Measurements from ENCODE around the gene PLXNA1. TPM values are rescaled to one million over a fixed set of nuclear protein-coding genes. Genes with fewer than 3 reads are reported as not detected.

The PLXNA1 gene
- polyA plus RNA-seq, 3 donors = 31.8 to 33.4 (median 32.3) TPM

DNA sequence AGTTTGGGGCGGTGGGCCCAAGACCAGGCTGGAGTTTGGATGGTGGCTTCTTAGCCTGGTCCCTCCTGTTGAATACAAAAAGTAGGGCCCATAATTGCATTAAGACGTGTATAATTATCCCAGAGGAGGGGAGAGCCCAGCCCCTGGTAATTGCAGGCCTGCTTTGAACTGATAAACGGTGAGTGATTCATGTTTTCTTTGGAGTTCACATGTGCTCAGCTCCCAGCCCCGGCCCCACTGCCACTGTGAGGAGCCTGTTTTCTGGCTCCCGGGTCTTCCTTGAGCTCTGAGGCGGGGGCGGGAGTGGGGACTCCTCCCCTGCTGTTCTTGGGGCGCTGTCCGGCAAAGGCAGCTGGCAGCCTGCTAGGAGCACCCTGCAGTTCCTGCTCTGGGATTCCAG, 3.1 kb downstream of the PLXNA1 start:
- DNase-seq = no peak

DNA sequence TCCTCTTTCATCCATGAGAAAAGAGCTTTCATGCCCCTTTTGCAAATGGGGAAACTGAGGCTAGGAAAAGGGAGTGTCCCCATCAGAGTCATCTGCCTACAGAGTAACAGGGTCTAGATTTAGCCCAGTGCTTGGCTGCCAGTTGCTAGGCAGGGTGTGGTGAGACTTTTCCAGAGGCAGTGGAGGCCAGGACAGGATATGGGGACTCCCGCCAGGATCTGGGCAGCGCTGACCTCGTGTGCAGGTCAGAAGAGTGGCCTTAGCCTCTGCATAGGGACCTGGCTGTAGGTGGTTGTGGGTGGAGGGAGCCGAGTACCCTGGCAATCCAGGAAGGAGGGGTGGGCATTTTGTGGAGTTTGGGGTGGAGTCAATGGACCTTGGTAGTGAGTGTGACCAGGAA, 4.2 kb downstream of the PLXNA1 start:
- DNase-seq = no peak

DNA sequence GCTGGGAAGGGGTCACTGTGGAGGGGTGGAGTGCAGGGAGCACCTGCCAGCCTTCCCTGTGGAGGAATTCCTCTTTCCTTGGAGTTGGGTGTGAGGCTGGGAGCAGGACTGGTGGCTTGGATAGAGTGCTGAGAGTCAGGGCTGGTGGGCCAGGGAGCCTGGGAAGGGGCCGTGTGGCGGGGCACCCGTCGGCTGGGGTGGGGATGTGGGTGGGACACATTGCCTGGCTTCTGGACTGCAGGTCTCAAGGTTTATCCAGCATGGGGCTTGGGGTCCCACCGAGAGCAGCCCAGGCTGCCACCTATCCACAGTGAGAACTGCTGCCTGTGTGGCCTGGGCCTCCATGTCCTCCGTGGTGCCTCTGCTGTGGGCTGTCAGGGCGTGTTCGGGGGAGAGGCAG, 4.7 kb downstream of the PLXNA1 start:
- DNase-seq = no peak

DNA sequence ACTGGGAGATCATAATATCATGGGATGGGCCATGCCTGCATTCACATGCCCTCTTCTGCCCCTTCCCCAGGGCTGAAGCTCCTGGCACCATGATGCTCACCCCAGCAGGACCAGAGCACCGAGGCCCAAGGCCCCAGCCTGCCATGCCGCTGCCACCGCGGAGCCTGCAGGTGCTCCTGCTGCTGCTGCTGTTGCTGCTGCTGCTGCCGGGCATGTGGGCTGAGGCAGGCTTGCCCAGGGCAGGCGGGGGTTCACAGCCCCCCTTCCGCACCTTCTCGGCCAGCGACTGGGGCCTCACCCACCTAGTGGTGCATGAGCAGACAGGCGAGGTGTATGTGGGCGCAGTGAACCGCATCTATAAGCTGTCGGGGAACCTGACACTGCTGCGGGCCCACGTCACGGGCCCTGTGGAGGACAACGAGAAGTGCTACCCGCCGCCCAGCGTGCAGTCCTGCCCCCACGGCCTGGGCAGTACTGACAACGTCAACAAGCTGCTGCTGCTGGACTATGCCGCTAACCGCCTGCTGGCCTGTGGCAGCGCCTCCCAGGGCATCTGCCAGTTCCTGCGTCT, 5.6 kb downstream of the PLXNA1 start:
- DNase-seq = no peak

DNA sequence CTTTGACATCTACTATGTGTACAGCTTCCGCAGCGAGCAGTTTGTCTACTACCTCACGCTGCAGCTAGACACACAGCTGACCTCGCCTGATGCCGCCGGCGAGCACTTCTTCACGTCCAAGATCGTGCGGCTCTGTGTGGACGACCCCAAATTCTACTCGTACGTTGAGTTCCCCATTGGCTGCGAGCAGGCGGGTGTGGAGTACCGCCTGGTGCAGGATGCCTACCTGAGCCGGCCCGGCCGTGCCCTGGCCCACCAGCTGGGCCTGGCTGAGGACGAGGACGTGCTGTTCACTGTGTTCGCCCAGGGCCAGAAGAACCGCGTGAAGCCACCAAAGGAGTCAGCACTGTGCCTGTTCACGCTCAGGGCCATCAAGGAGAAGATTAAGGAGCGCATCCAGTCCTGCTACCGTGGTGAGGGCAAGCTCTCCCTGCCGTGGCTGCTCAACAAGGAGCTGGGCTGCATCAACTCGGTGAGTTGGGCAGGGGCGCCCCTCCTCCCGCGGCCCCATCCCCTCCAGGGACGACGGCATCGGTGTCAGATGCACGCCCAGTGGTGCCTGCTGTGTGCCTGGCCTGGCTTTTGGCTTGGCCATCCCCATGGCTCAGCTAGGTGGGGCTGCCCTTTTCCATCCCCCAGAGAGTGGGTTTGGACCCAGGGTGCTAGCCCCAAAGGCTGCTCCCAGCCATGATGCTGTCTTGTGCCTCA, 6.6 kb downstream of the PLXNA1 start:
- no peak for DNase-seq

DNA sequence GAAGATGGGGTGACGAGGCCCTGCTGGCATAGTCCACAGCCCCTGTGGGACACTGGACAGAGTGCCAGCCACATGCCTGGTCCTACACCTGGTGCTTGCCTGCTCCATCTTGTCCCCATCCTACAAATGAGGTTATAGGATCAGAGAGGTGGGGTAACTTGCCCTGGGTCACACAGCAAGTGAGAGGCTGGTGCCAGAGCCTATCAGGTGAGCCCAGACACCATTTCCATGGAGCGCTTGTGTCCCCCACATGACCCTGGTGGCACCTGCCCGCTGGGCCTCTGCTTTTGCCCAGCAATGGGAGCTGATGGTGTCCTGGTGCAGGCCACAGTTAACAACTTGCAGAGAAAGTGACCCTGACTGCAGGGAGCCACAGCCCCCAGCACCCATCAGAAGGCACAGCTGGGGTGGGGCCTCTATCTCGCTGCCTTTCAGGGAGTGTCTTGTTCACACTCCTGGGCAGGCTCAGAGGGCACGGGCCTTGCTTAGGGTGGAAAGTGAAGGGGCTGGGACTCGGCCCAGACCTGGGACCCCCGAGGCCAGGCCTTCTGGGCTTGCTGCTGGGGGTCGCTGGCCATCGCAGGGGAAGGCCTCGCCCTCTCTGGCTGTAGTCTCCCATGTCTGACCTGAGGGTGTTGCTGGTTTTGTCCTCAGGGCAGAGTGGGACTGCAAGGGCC, 7.2 kb downstream of the PLXNA1 start:
- no peak for DNase-seq

DNA sequence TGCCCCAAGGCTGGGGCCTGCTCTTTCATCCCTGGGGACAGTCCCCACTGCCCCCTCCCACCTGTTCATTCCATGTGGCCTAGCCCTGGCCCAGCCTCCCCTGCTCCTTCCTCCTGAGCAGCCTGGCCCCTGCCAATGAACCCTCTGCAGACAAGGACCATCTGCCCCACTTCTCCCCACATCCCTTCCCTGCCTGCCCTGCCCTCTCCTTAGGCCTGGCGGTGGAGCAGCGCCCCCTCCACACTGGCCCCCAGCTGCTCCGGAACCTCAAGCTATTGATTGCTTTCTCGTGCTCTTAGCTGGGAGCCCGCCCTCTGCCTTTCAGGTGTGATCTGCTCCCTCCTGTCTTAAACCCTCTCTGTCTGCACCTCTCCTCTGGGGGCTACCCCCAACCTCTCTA, 8.0 kb downstream of the PLXNA1 start:
- DNase-seq = no peak

DNA sequence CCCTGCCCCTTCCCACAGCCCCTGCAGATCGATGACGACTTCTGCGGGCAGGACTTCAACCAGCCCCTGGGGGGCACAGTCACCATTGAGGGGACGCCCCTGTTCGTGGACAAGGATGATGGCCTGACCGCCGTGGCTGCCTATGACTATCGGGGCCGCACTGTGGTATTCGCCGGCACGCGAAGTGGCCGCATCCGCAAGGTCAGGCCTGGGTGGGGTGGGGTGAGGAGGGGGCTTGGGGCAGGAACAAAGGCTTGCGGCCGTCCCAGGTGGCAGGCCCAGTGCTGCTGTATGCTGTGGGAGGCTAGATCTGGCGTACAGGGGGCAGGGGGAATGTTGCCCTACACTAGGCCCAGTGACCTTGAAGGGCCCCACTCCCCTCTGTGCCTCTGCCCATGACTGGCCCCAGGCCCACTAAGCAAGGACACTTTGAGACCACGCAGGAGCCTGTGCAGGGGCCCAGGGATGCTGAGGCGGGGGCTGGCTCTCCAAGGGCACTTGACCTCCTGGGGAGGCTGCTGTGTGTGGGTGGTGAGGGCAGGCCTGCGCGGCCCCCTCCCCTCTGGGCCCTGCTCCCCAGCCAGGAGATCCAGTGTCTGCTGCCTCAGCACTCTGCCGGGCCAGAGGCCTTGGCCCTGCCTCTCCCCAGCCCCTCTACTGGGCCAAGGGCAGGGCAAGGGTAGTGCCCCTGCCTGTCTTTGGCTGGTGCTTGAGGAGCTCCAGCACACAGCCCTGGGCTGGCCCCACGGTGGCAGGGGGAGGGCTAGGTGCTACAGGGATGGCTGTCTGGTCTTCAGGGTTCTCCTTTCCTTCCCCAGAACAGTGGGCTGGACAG, 8.7 kb downstream of the PLXNA1 start:
- DNase-seq = no peak

DNA sequence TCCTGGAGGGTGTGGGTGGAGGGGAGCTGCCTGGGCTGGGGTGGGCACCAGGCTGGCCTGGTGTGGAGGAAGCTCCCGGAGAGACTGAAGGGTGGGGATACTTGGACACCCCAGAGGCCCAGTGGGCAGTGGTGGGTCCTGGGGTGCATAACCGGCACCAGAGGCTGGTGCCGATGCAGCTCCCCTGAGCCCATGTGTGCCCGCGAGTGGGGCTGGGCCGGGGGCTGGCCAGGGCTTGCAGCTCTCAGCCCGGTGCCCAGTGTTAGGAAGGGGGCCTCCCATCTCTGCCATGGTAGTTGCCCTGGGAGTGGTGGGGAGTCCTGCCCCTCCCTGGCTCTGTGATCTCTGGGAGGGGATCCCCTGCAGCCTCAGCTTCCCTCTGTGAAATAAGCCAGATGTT, 9.3 kb downstream of the PLXNA1 start:
- no peak for DNase-seq

DNA sequence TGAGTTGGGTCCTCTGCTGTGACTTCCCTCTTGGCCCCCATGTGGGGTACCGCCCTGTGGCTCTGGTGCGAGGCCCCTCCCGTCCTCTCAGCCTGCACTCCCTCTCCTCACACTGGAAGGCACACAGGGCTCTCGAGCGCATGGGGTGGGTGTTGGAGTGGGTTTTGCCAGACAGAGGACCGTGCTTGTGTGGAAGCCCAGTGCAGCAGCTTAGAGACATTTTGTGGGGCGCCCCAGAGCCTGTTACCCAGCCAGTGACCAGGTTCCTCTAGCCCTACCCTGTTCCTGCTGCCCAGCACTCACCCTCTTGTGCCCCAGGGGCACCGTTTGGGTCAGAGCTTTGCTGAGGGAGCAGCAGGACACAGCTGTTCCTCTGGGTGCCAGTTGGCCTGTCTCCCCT, 9.9 kb downstream of the PLXNA1 start:
- DNase-seq = no peak

DNA sequence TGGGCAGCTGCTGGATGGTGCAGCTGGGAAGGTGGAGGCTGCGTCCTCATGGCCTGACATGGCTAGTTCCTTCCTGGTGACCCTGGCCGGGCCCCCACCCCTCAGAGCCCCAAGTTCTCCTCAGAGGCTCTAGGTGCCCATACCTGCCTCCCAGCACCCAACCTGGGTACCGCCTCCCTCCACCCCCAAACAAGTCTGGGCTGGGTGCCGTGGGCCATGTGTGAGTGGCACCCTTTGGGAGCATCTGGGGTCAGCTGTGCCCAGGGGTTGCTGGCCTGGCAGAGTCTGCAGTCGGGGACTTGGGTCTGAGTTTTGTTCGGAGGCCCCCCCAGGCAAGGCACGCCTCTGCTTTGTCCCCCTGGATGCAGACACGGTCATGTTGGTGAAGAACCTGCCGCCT, 10.5 kb downstream of the PLXNA1 start:
- DNase-seq = no peak

DNA sequence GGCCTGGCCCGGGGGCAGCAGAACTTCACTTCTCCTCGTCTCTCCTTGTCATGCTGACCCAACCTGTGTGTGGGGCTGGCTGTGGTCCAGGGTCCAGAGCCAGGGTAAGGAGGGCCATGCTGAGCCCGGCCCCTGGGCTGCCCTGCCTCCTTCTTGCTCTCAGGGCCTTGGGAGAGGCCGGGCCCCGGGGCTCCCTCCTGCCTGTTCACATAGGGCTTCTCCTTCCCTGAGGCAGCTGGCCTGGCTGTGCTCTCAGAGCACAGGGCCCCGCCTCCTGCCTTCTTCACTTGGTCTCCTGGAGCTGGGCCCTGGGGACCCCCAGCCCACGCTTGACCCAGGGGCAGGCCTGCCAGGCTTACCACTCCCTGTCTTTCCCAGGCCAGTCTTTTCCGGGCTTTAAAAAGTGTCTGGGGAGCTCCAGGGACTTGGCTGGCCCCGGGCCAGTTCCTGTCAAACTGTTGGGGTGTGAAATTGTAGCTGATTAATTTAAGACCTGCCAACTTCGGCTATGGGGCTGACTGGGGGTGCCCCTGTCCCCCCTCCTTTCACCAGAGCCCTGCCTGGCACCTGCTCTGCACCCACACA, 11.8 kb downstream of the PLXNA1 start:
- DNase-seq = no peak

DNA sequence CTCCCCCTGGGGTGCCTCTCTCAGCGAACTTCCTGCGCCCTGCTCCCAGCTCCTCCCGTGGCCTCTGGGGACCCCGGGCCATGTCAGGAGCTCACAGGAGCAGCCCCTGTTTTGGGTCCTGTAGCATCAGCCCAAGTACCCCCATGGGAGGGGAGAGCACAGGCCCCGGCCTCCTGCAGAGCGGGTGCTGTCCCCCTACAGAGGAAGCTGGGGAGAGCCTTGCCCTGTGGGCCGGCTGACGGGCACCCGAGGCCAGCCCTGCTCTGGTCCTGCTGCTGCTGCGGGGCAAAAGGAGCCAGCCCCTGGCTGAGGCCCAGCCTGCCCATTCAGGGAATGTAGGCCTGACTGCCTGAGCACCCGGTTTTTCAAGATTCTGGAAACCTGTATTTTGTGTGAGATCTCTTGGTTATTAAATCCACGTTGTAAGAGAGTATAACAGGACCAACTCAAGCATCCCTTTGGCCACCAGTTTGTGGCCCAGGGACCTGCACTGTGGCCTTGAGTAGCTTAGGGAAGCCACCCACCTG, 12.4 kb downstream of the PLXNA1 start:
- no peak for DNase-seq

DNA sequence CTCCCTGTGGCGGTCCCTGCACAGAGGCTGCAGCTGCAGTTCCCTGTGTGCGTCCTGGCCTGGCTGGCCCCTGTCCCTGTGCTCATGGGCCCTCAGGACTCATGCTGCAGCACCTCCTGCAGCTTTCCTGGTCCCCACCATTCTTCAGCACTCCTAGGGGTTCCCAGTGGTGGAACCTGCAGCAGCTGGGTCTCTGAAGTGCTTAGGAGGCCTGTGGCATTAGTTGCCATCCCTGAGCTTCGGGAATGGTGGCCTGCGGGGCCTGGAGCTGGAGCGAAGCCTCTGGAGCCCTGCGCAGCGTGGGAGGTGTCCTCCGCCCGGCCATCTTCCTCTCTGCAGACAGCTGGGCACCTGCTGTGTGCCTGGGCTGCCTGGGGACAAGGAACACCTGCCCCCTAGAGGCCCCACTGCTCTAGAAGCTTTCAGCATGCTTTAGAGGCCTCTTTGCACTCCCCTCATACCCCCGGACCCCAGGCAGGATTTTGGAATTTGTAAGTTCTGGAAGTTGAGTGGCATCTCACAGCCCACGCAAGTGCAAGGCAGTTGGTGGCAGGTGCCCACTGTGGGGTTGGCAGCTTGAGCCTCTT, 13.1 kb downstream of the PLXNA1 start:
- DNase-seq = no peak

DNA sequence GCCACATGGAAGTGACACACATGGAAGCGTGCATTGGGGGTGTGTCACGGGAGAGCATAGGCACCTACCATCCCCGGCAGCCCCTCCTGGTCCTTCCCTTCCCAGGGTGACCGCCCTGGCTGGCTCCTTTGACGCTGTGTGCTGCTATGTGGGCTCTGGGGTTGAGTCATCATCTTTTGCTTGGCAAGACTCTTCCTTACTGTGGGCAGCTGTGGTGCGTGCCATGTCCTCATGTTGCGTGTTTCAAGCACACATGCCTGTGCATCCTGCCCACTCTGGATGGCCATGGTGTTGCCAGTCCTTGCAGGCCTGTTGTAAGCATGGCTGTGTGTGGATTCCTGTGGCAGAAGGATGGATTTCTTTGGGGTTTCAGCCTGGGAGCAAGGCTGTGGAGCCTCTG, 14.0 kb downstream of the PLXNA1 start:
- no peak for DNase-seq

DNA sequence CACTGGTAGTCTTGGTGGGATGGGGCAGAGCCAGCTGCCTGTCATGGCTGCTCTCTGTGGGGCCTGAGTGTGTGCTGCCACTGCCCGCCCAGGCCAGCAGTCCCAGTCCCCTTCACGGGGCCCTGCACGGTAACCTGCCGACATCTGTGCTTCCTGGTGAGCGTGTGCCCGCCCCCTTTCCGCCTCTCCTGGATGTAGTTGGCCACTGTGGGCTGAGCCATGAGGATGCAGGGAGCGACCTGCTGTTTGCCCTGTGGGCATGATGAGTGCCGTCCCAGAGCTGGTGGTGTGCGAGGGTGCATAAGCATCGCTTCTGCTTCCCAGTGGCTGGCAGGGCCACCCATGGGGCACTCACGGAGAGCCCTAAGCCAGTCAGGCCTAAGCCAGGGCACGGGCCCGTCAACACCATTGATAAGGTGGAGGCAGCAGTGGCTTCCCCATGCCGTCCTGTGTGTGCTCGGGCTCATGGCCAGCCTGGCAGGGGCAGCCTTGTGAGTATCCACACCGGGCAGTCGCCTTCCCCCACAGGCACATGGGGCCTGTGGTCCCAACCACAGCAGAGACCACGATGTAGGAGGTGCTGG, 14.6 kb downstream of the PLXNA1 start:
- no peak for DNase-seq

DNA sequence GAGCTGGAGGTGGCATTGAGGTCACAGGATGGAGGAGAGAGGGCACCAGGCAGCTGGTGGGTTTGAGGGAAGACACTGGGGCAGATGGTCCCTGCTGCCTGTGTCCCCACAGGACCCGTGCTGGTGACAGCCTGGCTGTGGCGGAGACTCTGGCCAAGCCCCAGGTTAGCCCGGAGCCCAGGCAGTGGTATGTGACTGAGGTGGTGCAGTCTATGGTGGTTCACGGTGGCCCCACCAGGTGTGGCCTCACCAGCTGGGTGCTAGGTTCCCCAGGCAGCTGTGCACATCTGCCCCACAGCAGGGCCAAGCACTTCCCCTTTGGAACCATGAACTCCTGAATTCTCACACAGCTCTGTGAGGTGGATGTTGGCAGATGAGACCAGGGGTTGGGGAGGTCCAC, 15.4 kb downstream of the PLXNA1 start:
- no peak for DNase-seq

DNA sequence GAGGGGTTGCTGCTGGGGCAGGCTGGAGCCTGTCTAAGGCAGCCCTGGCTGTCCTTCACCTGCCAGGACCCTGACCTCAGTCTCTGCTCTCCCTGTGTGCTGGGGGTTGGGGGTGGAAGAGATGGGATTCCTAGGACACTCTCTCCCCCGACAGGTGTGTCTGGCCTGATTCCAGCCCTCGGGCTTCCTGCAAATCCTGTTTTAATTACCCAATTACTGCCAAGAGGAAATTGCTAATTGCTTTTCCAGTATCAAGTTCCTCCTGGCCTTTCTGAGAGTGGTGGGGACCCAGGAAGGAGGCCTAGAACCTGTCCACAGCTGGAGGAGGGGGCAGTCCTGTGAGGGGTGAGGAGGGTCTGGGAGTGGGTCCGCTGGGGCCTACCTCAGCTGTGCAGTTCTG, 15.8 kb downstream of the PLXNA1 start:
- DNase-seq = no peak

DNA sequence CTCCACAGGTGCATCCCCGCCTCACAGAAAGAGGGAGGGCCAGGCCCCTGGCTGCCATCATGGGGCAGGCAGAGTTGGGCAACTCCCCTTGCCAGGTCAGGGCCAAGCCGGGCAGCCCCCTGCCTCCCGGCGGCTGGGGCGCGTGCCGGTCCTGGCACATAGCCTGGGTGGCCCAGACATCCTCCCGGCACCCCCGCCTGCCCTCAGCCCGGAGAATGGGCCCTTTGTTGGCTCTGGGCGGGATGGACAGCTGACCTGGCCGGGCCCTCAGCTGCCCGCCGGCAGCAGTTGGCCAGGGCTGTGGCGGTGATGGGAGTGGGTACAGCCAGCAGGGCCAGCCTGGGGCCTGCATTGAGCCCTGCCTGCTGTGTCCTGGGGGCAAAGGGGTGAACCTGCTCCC, 16.5 kb downstream of the PLXNA1 start:
- DNase-seq = no peak

DNA sequence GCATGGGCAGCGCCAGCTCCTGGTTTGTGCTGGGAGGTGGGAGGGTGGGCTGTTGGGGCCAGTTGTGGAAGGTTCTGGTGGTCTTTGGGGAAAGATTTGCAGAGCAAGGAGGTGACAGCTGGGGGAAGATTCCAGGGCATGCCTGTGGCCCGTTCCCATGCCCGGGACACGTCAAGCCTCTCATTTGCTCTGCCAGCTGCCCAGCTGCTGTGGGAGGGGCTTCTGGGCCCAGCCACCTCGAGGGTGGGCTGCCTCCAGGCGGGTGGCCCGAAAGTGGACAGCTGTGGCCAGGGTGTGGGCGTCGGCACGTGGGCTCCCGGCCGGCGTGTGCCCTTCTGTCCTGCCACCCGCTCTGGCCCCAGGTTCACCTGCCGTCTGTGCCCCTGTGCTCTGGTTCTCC, 17.2 kb downstream of the PLXNA1 start:
- no peak for DNase-seq

DNA sequence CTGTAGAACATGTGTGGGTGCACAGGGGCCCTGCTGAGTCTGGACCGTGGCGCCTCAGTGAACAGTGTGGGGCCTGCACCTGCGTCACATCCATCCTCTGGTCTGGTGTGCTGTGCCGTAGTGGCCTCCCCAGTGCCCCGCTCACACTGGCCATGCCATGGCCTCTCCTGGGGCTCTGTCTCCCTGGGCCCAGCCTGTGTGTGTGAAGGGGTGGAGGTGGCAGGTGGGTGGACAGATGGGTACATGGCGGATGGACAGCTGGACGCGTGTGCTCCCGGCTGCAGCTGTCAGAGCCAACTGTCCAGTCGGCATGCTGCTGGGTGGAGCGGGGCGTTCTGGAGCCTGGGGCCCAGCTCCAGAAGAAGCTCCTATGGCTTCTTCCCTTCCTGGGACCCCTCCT, 17.8 kb downstream of the PLXNA1 start:
- no peak for DNase-seq
